HL-60 (cell line): Measurements from ENCODE around the gene TPCN1.

Experiments
- CTCF ChIP-seq: IDR thresholded peaks from one replicate; pipeline ENCODE4 v1.5.1; 2011; ENCODE audit warnings: low read length, control low read depth, inconsistent platforms; ENCODE audit not compliant: insufficient read depth
- GABPA ChIP-seq: IDR thresholded peaks from 2 replicates; pipeline ENCODE4 v1.6.1; 2012; ENCODE audit warnings: low read depth
- POLR2AphosphoS5 ChIP-seq: IDR thresholded peaks from 2 replicates; pipeline ENCODE4 v1.6.1; 2012; ENCODE audit warnings: low read depth
- REST ChIP-seq: IDR thresholded peaks from 2 replicates; pipeline ENCODE4 v1.6.1; 2012; ENCODE audit warnings: low read depth; ENCODE audit not compliant: insufficient replicate concordance
- SPI1 ChIP-seq: IDR thresholded peaks from 2 replicates; pipeline ENCODE4 v1.6.1; 2012; ENCODE audit warnings: low read depth, mild to moderate bottlenecking, borderline replicate concordance

GRCh38 chr12:113242560-113242959 is 21.3 kb downstream of the TPCN1 start:
- TF ChIP-seq CTCF (no peak), REST (no peak), POLR2AphosphoS5 (no peak), GABPA (no peak), SPI1 (no peak)
